Common myeloid progenitor, CD34-positive (primary cell): ENCODE results near the gene DBNL.

Source experiments
- CTCF ChIA-PET: fragments of 350-600 bp; sonication (Branson Sonifier 250); formaldehyde crosslinking; loops from one replicate; lab custom pipeline; 2021; ENCODE audit warnings: antibody characterized with exemption; lab: Charles Lee
- POLR2A ChIA-PET: fragments of 350-600 bp; sonication (Branson Sonifier 250); formaldehyde crosslinking; loops from one replicate; lab custom pipeline; 2021; ENCODE audit warnings: antibody characterized with exemption; lab: Charles Lee
- DNase-seq, 3 donors: peaks; one replicate each; pipeline versions ENCODE4 v3.0.0 to v3.0.0-alpha.2; 2013
- H3K27ac ChIP-seq, 2 experiments: 1 replicate in 1 of 2; 2 replicates in 1 of 2; pipeline ENCODE4 v1.7.0; 2013; ENCODE audit warnings: inconsistent platforms in 2 of 2, low read length in 2 of 2, mild to moderate bottlenecking in 2 of 2, low read depth in 1 of 2, moderate library complexity in 1 of 2; ENCODE audit not compliant: severe bottlenecking in 2 of 2, insufficient read depth in 1 of 2, poor library complexity in 1 of 2
- H3K27me3 ChIP-seq, 5 experiments: replicated peaks in 2 of 5; 1 replicate in 3 of 5; 2 replicates in 2 of 5; pipeline versions ENCODE4 v1.6.1 to v1.7.0; 2013; ENCODE audit warnings: low read length in 4 of 5, mild to moderate bottlenecking in 2 of 5, moderate library complexity in 2 of 5, inconsistent platforms in 1 of 5; ENCODE audit not compliant: insufficient read depth in 5 of 5, control insufficient read depth in 4 of 5
- H3K36me3 ChIP-seq, 4 experiments: 1 replicate in 2 of 4; 2 replicates in 2 of 4; pipeline versions ENCODE4 v1.6.1 to v1.7.0; 2013; ENCODE audit warnings: low read length in 3 of 4, control low read depth in 1 of 4, mild to moderate bottlenecking in 1 of 4; ENCODE audit not compliant: control insufficient read depth in 4 of 4, insufficient read depth in 4 of 4
- H3K4me1 ChIP-seq, 4 experiments: 1 replicate in 3 of 4; 2 replicates in 1 of 4; pipeline versions ENCODE4 v1.6.1 to v1.7.1; 2013; ENCODE audit warnings: low read length in 3 of 4, mild to moderate bottlenecking in 3 of 4, control low read depth in 1 of 4, inconsistent platforms in 1 of 4, moderate library complexity in 1 of 4; ENCODE audit not compliant: control insufficient read depth in 4 of 4, insufficient read depth in 4 of 4; ENCODE audit errors: control extremely low read depth in 1 of 4
- H3K4me3 ChIP-seq, 7 experiments: 1 replicate in 4 of 7; 2 replicates in 3 of 7; pipeline versions ENCODE4 v1.5.1 to v1.7.0; 2013; ENCODE audit warnings: mild to moderate bottlenecking in 7 of 7, low read length in 6 of 7, moderate library complexity in 6 of 7, inconsistent platforms in 2 of 7, low read depth in 2 of 7, control low read depth in 1 of 7; ENCODE audit not compliant: insufficient read depth in 4 of 7, control insufficient read depth in 1 of 7; ENCODE audit errors: extremely low read depth in 1 of 7
- H3K9me3 ChIP-seq, 5 experiments: 1 replicate in 4 of 5; 2 replicates in 1 of 5; pipeline versions ENCODE4 v1.6.1 to v1.7.1; 2013; ENCODE audit warnings: low read length in 4 of 5, mild to moderate bottlenecking in 2 of 5, inconsistent platforms in 1 of 5, low read depth in 1 of 5, moderate library complexity in 1 of 5; ENCODE audit not compliant: control insufficient read depth in 4 of 5, insufficient read depth in 2 of 5; ENCODE audit errors: control extremely low read depth in 1 of 5
- WGBS: methylation state at CpG from one replicate; pipeline ENCODE4 v1.1.5; 2013; ENCODE audit not compliant: insufficient coverage; 5-methylcytosine and 5-hydroxymethylcytosine counted together

Gene DBNL

DNA sequence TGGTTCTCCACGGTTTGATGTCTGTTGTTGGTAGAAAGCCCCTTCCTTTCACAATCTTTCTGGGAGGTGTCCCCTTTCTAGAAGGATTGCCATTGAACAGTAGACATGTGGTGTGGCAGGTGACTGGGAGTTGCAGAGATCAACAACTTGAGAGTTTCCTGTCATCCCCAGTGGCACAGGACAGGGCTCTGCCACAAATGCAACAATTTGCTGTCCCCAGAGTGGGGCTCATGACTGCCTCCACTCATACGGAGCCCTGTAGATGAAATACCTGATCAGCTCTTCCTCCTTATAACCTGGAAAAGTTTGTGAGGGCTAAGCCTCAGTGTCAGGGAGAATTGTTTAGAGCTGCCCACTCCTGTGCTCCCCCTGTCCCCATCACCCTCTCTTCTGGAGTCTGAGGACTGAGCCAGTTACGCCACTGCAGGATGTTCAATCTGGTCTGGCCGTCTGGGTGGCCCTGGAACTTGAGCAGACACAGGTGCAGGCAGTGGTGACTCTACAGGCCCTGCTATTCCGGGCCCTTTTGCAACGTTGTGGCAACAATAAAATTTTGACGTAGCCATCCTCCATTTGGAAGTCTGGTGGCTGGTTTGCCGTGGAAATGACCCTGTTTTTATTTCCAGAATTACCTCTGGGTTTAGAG is 6.5 kb downstream of the DBNL start:
- H3K27ac ChIP-seq: no peak overlapping the region
- ChIA-PET POLR2A (no interaction called here), CTCF (interaction anchor here (1.8 kb wide), 1 partner anchor 14 kb away, joined by 6 read pairs; the partner anchor contains the start of gene PGAM2)
- H3K36me3 ChIP-seq: peaks cover 20 to 68% (median 51%) of the 10 kb centered on the region in 4 experiments
- no peaks in the 10 kb centered on the region for H3K9me3 ChIP-seq
- H3K4me1 ChIP-seq: peaks cover 3 to 14% (median 10%) of the 10 kb centered on the region in 4 experiments
- DNase-seq: no peak
- WGBS: 100% methylated on average over 4 of the region's 8 CpGs
- H3K4me3 ChIP-seq: no peak overlapping the region
- no peaks in the 10 kb centered on the region for H3K27me3 ChIP-seq

DNA sequence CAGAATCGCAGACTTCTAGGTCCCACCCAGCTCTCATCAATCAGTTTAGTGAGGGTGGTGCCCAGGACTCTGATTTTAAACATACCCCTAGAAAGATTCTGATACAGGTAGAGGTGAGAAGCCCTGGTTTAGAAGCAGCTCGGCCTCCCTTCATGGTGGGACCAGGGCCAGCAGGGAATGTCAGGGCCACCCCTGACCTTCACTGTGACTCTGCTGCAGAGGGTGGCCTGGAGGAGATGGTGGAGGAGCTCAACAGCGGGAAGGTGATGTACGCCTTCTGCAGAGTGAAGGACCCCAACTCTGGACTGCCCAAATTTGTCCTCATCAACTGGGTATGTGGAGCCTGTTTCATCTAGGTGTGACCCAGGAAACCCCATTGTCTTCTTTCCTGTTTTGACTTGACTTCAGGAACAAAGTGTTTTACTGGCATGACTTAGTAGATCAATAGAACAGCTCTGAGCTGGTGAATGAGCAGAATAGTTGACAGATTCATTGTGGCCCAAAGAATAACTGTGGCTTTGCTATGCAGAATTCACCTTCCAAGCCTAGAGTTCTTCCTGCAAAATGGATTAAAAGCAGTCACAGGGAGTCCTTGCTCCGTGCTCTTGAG is 7.2 kb downstream of the DBNL start:
- ChIA-PET POLR2A (no interaction called here), CTCF (interaction anchor here (1.8 kb wide), 1 partner anchor 14 kb away, joined by 6 read pairs; the partner anchor contains the start of gene PGAM2)
- no peaks in the 10 kb centered on the region for H3K9me3 ChIP-seq
- no peak overlapping the region for H3K27ac ChIP-seq
- H3K36me3 ChIP-seq: peaks cover 22 to 69% (median 54%) of the 10 kb centered on the region in 4 experiments
- no peak overlapping the region for H3K4me3 ChIP-seq
- H3K27me3 ChIP-seq: no peaks in the 10 kb centered on the region
- DNase-seq: no peak
- whole genome bisulfite sequencing: 91% methylated on average over 5 of the region's 5 CpGs
- peaks cover 0 to 7% (median 3%) of the 10 kb centered on the region in 4 experiments for H3K4me1 ChIP-seq

DNA sequence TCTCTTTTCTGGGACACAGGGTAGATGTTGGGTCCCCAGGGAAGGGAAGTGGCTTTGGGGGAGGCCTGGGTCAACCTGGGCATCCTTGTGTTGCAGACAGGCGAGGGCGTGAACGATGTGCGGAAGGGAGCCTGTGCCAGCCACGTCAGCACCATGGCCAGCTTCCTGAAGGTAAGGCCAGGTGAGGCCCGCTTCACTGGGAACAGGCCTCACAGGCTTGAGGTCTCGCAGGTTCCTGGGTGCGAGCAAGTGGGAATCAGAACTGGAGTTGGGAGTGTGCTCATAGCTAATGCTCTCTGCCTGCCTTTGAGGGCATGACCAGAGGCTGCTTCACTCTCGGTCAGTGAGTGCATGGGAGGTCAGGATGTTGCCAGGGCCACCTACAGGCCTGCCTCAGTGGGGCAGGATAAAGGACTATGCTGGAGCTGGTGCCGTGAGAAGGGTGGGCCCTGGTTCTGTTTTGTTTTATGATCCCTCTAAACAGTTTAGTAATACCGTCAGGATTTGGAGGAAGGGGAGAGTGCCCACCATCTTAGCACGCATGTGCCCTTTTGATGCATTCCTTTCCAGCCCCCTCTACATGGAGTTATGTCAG is 8.4 kb downstream of the DBNL start:
- Histone ChIP-seq H3K4me3 (no peak overlapping the region), H3K36me3 (peaks cover 25 to 78% (median 62%) of the 10 kb centered on the region in 4 experiments), H3K9me3 (no peaks in the 10 kb centered on the region), H3K4me1 (peaks cover 0 to 5% (median 0%) of the 10 kb centered on the region in 4 experiments), H3K27ac (no peak overlapping the region), H3K27me3 (no peaks in the 10 kb centered on the region)
- DNase-seq: no peak
- WGBS: 100% methylated on average over 11 of the region's 12 CpGs
- POLR2A ChIA-PET: no interaction called here
- CTCF ChIA-PET: interaction anchor here (0.9 kb wide), 1 partner anchor 11 kb away, joined by 3 read pairs; no protein-coding TSS in a partner anchor

DNA sequence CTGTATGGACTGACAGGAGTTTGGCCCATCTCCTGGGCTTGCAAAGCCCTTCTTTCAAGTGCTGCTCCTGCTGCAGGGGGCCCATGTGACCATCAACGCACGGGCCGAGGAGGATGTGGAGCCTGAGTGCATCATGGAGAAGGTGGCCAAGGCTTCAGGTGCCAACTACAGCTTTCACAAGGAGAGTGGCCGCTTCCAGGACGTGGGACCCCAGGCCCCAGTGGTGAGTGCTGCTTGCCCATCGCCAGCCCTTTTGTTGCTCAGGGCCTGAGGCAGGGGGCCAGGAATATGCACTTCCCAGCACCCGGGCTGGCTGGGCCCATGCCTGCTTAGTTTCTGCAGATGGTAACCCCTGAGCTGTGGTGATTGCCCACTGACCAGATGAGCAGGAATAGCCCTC is 12.2 kb downstream of the DBNL start:
- no peaks in the 10 kb centered on the region for H3K27me3 ChIP-seq
- H3K4me1 ChIP-seq: no peaks in the 10 kb centered on the region
- H3K4me3 ChIP-seq: no peak overlapping the region
- no peak overlapping the region for H3K27ac ChIP-seq
- DNase-seq: no peak
- H3K9me3 ChIP-seq: no peaks in the 10 kb centered on the region
- 97% methylated on average over 7 of the region's 7 CpGs for WGBS
- POLR2A ChIA-PET: no interaction called here
- CTCF ChIA-PET: interaction anchor here (0.7 kb wide), 1 partner anchor 12 kb away, joined by 3 read pairs; no protein-coding TSS in a partner anchor
- H3K36me3 ChIP-seq: peaks cover 20 to 92% (median 69%) of the 10 kb centered on the region in 4 experiments

DNA sequence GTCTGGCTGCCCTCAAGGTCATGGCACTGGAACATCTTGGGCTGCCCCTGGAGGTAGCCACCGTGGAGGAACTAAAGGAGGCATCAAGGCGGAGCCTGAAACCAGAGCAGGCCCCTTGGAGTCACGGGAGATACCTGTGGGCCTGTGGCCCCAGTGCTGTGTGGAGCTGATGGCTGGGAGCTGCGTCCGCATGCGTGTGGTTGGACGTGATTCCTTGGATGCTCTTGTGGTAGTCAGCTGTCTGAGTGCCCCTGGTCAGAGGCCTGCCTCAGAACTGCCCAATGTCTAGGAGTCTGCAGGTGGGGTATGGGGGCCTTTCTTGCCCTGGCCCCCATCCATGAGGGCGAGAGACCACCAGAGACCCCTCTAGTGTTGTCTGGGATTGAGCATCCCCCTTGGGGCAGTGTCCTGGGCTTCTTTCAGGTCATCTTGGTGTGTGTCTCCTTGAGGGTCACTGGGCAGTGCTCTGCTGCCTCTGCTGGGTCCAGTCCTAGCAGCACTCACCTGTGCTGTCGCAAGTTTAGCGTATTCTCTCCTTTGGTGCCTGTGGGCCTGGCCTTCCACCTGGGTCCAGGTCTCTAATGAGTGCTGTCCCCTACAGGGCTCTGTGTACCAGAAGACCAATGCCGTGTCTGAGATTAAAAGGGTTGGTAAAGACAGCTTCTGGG is 12.8 kb downstream of the DBNL start:
- no peak overlapping the region for H3K4me3 ChIP-seq
- no peaks in the 10 kb centered on the region for H3K4me1 ChIP-seq
- WGBS: 98% methylated on average over 10 of the region's 11 CpGs
- H3K36me3 ChIP-seq: peaks cover 16 to 93% (median 72%) of the 10 kb centered on the region in 4 experiments
- DNase-seq: no peak
- POLR2A ChIA-PET: no interaction called here
- CTCF ChIA-PET: interaction anchor here (0.7 kb wide), 1 partner anchor 11 kb away, joined by 3 read pairs; no protein-coding TSS in a partner anchor
- no peaks in the 10 kb centered on the region for H3K9me3 ChIP-seq
- no peaks in the 10 kb centered on the region for H3K27me3 ChIP-seq
- no peak overlapping the region for H3K27ac ChIP-seq

DNA sequence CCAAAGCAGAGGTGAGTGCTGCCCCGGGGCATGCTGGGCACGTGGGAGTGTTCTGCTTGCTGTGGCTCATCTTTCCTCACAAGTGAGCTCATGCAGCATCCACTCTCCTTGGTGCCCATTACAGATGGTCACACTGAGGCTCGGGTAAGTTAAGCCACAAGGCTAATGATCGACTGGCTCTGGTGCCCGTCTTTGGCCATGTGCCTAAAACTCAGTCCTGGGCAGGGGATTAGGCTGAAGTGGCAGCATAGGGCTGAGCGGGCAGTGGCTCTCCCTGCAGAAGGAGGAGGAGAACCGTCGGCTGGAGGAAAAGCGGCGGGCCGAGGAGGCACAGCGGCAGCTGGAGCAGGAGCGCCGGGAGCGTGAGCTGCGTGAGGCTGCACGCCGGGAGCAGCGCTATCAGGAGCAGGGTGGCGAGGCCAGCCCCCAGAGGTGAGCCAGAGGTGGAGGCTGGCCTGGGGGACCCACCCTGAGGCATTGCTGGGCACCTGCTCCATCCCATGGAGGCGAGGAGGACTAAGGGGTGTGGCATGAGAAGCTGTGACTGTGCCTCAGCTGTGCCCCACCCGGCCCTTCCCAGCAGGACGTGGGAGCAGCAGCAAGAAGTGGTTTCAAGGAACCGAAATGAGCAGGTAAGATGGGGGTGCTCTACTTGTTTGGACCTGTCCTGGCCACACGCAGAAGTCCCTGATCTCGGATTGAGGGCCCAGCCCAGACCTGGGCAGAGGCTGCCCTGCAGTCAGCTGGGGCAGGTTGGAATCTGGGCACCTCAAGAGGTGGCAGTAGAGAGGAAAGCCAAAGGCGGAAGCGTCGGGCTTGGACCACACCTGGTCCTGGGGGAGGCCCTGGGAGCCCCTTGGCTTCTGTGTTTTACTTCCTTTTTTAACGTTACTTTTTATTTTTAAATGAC is 13.6 kb downstream of the DBNL start:
- no peaks in the 10 kb centered on the region for H3K27me3 ChIP-seq
- POLR2A ChIA-PET: no interaction called here
- H3K27ac ChIP-seq: no peak overlapping the region
- no peaks in the 10 kb centered on the region for H3K9me3 ChIP-seq
- WGBS: 94% methylated on average over 24 of the region's 30 CpGs
- CTCF ChIA-PET: no interaction called here
- no peak overlapping the region for H3K4me3 ChIP-seq
- DNase-seq: no peak
- H3K4me1 ChIP-seq: no peaks in the 10 kb centered on the region
- H3K36me3 ChIP-seq: peaks cover 14 to 90% (median 72%) of the 10 kb centered on the region in 4 experiments
